Gastrocnemius medialis (tissue), 4 donors: ENCODE data around the gene KHDC3L.

Source experiments
- POLR2A ChIP-seq, 2 donors: fragments of 450-650 bp; IDR thresholded peaks; one replicate each; pipeline ENCODE4 v1.6.1; 2017; ENCODE audit warnings: antibody characterized with exemption in 2 of 2, mild to moderate bottlenecking in 2 of 2, moderate library complexity in 2 of 2
- TF ChIP-seq, protein P1 (sequence below), 5 experiments: fragments of 450-650 bp in 3 of 5; fragments of 200-600 bp in 2 of 5; sonication (generic) in 2 of 5; IDR thresholded peaks in 4 of 5; conservative IDR thresholded peaks in 1 of 5; 1 replicate in 4 of 5; 2 replicates in 1 of 5; pipeline ENCODE4 v1.5.1; 2016 to 2019; ENCODE audit warnings: antibody characterized with exemption in 5 of 5, mild to moderate bottlenecking in 3 of 5, moderate library complexity in 3 of 5

DNA sequence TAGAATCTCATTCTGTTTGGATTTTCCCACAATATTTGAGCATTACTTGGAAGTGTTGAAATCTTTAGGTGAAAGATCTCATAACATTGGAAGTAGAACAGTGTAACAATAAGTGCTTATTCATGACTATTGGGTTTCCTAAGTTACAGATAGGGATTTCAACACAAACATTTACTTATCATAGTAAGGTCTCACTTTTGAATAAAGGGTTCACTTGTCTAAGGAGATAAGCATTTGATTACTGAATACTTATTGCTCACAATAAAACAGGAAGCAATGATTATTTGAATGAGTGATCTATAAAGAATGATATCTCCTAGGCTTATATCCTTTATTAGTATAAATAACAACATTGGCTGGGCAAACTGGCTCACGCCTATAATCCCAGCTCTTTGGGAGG is 46.9 kb downstream of the KHDC3L start:
- TF ChIP-seq, protein P1, sequence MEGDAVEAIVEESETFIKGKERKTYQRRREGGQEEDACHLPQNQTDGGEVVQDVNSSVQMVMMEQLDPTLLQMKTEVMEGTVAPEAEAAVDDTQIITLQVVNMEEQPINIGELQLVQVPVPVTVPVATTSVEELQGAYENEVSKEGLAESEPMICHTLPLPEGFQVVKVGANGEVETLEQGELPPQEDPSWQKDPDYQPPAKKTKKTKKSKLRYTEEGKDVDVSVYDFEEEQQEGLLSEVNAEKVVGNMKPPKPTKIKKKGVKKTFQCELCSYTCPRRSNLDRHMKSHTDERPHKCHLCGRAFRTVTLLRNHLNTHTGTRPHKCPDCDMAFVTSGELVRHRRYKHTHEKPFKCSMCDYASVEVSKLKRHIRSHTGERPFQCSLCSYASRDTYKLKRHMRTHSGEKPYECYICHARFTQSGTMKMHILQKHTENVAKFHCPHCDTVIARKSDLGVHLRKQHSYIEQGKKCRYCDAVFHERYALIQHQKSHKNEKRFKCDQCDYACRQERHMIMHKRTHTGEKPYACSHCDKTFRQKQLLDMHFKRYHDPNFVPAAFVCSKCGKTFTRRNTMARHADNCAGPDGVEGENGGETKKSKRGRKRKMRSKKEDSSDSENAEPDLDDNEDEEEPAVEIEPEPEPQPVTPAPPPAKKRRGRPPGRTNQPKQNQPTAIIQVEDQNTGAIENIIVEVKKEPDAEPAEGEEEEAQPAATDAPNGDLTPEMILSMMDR (IDR thresholded peaks at IDR 0.05 in 4 of 5, conservative IDR thresholded peaks at IDR 0.05 in 1 of 5): no peak
- no peak for TF ChIP-seq POLR2A (IDR thresholded peaks at IDR 0.05)
